Heart left ventricle (tissue), 13 donors: ENCODE measurements around the gene NUDT3.

Experiments
- POLR2A ChIP-seq, 2 donors: fragments of 450-650 bp; IDR thresholded peaks; one replicate each; pipeline ENCODE4 v1.6.1; 2017; ENCODE audit warnings: antibody characterized with exemption in 2 of 2, mild to moderate bottlenecking in 2 of 2, moderate library complexity in 2 of 2
- TF ChIP-seq, protein P1 (sequence below), 12 donors: fragments of 200-600 bp; sonication (generic) in 4 of 12; IDR thresholded peaks; one replicate each; pipeline versions ENCODE4 v1.5.0 to v1.8.0; 2018 to 2022; ENCODE audit warnings: antibody characterized with exemption in 12 of 12, mild to moderate bottlenecking in 5 of 12
- donor health status: ischemic (EF 13 %, LVEDD 7.1; RV severe dilation, severe dysfunction).
- donor health status: DM: no; HTN: yes; CAD: no.
- donor health status: DM: no; HTN: no; CAD: no.
- donor health status: ischemic (EF 25% LVEDD 6.9; RV normal size, moderate dysfunction).
- donor health status: ischemic (EF 25% LVEDD 5.7; RV mildly dilated, moderate dysfunction).
- donor health status: ischemic (EF 35%, LVEDD 5.7; RV mildly dilated, moderate dysfunction).
- donor health status: nonischemic (EF 11% LVEDD 7.7; RV severe dilation, severe dysfunction).
- donor health status: DM: yes; HTN: yes; CAD: no.
- donor health status: PGD.
- donor health status: ischemic (EF 29% LVEDD 5.4; RV normal size, mild dysfunction).
- donor health status: nonischemic (EF 23%, LVEDD 6.1; RV moderate dilation, normal function).

DNA sequence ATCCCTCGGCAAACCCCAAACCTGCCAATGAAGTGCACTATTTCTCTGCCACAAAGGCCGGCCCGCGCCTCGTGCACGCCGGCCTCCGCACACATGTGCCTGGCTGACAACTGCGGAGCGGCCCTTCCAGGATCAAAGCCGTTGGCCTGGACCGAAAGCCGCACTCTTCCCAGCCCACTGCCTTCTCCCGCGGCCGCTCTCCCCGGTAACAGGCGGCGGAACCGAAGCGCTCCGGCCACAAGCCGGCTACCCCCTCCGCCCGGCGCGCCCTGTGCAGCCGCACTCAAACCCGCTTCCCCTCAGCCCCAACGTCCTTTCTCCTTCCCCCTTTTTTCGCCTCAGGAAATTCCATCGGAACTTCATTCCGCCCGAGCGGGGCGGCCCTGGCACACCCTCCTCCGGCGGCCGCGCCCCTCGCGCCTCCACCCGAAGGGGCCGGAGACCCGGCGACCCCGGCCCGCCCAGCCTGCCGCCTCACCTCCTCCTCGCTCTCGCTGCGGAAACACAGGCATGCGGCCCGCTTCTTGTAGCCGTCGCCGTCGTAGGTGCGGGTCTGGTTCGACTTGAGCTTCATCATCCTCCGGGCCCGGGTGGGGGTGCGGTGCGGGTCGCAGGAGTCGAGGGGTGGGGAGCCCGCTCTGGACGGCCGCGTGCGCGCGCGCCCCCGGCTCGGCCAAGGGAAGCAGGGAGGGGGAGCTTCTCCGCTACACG is 528 bp downstream of the NUDT3 start:
- TF ChIP-seq POLR2A (IDR thresholded peaks at IDR 0.05), result no peak
- TF ChIP-seq, protein P1, sequence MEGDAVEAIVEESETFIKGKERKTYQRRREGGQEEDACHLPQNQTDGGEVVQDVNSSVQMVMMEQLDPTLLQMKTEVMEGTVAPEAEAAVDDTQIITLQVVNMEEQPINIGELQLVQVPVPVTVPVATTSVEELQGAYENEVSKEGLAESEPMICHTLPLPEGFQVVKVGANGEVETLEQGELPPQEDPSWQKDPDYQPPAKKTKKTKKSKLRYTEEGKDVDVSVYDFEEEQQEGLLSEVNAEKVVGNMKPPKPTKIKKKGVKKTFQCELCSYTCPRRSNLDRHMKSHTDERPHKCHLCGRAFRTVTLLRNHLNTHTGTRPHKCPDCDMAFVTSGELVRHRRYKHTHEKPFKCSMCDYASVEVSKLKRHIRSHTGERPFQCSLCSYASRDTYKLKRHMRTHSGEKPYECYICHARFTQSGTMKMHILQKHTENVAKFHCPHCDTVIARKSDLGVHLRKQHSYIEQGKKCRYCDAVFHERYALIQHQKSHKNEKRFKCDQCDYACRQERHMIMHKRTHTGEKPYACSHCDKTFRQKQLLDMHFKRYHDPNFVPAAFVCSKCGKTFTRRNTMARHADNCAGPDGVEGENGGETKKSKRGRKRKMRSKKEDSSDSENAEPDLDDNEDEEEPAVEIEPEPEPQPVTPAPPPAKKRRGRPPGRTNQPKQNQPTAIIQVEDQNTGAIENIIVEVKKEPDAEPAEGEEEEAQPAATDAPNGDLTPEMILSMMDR (IDR thresholded peaks at IDR 0.05), result no peak
